GM23338 (cell line): Measurements from ENCODE around the gene VSX1. TPM values are rescaled to one million over a fixed set of nuclear protein-coding genes. Genes with fewer than 3 reads are reported as not detected.
A peak's percentile ranks its signal among the peaks of the same experiment; 100 is the strongest.

Experiments used
- ATAC-seq: fragments of 200-7000 bp; cut with Tn5 transposase; 3 replicates; pipeline ENCODE4 v1.9.1; 2020
- DNase-seq: peaks from one replicate; pipeline ENCODE4 v3.0.0-alpha.2; 2015; ENCODE audit warnings: low spot score
- H2AFZ ChIP-seq: fragments of 200-600 bp; sonication (generic); 2 replicates; pipeline ENCODE4 v1.8.0; 2016; ENCODE audit warnings: antibody characterized with exemption, mild to moderate bottlenecking, moderate library complexity
- H3F3A ChIP-seq: fragments of 200-600 bp; sonication (generic); replicated peaks from 2 replicates; pipeline ENCODE4 v1.8.0; 2017; ENCODE audit warnings: antibody characterized with exemption, mixed run types, low read depth
- H3K27ac ChIP-seq: fragments of 200-600 bp; sonication (generic); 2 replicates; pipeline ENCODE4 v1.6.1; 2016; ENCODE audit warnings: low read depth
- H3K27me3 ChIP-seq: fragments of 200-600 bp; sonication (generic); 2 replicates; pipeline ENCODE4 v1.8.0; 2016; ENCODE audit warnings: mild to moderate bottlenecking, mixed run types, moderate library complexity; ENCODE audit not compliant: insufficient read depth
- H3K36me3 ChIP-seq: fragments of 200-600 bp; sonication (generic); 2 replicates; pipeline ENCODE4 v1.8.0; 2016; ENCODE audit warnings: mild to moderate bottlenecking; ENCODE audit not compliant: insufficient read depth
- H3K4me1 ChIP-seq: fragments of 200-600 bp; sonication (generic); 2 replicates; pipeline ENCODE4 v1.8.0; 2016; ENCODE audit warnings: mild to moderate bottlenecking, moderate library complexity; ENCODE audit not compliant: insufficient read depth
- H3K4me2 ChIP-seq: fragments of 200-600 bp; sonication (generic); 2 replicates; pipeline ENCODE4 v1.7.1; 2017; ENCODE audit warnings: mixed run types
- H3K4me3 ChIP-seq: fragments of 200-600 bp; sonication (generic); 2 replicates; pipeline ENCODE4 v1.6.1; 2016; ENCODE audit warnings: mixed run types
- H3K79me2 ChIP-seq: fragments of 200-600 bp; sonication (generic); replicated peaks from 2 replicates; pipeline ENCODE4 v1.8.0; 2017; ENCODE audit warnings: mild to moderate bottlenecking; ENCODE audit not compliant: insufficient read depth
- H3K9me2 ChIP-seq: fragments of 200-600 bp; sonication (generic); 2 replicates; pipeline ENCODE4 v1.8.0; 2017; ENCODE audit not compliant: insufficient read depth
- H4K20me1 ChIP-seq: fragments of 200-600 bp; sonication (generic); replicated peaks from 2 replicates; pipeline ENCODE4 v1.8.0; 2017; ENCODE audit warnings: mild to moderate bottlenecking; ENCODE audit not compliant: insufficient read depth
- H3K27ac Mint-ChIP-seq: 2 replicates; pipeline ENCODE4 v1.8.0; 2020; ENCODE audit warnings: inconsistent platforms, mild to moderate bottlenecking, moderate library complexity, mixed read lengths
- H3K27me3 Mint-ChIP-seq: 3 replicates; pipeline ENCODE4 v1.8.0; 2022; ENCODE audit warnings: low read depth, mild to moderate bottlenecking, moderate library complexity, mixed read lengths, inconsistent platforms; ENCODE audit not compliant: insufficient read depth, poor library complexity
- H3K36me3 Mint-ChIP-seq: 3 replicates; pipeline ENCODE4 v1.8.0; 2021; ENCODE audit warnings: low read depth, mild to moderate bottlenecking, inconsistent platforms, moderate library complexity, mixed read lengths
- H3K4me1 Mint-ChIP-seq: 3 replicates; pipeline ENCODE4 v1.8.0; 2020; ENCODE audit warnings: mild to moderate bottlenecking, inconsistent platforms, mixed read lengths
- H3K4me3 Mint-ChIP-seq: 3 replicates; pipeline ENCODE4 v1.8.0; 2021; ENCODE audit warnings: moderate library complexity, mild to moderate bottlenecking, inconsistent platforms, mixed read lengths
- H3K9me3 Mint-ChIP-seq: 3 replicates; pipeline ENCODE4 v1.8.0; 2020; ENCODE audit warnings: moderate library complexity, mild to moderate bottlenecking, inconsistent platforms, mixed read lengths
- CREB1 ChIP-seq: fragments of 250-450 bp; sonication (Bioruptor Pico); IDR thresholded peaks from 2 replicates; pipeline ENCODE4 v1.5.0; 2020; ENCODE audit warnings: low read depth, mild to moderate bottlenecking, moderate library complexity
- ETS1 ChIP-seq: IDR thresholded peaks from 2 replicates; pipeline ENCODE4 v1.6.1; 2016; ENCODE audit warnings: antibody characterized with exemption
- EZH2 ChIP-seq: fragments of 200-600 bp; sonication (generic); IDR thresholded peaks from one replicate; pipeline ENCODE4 v1.8.0; 2017; ENCODE audit warnings: antibody characterized with exemption, mild to moderate bottlenecking, low read depth; ENCODE audit not compliant: unreplicated experiment
- EZH2phosphoT487 ChIP-seq: fragments of 200-600 bp; sonication (generic); IDR thresholded peaks from one replicate; pipeline ENCODE4 v1.8.1; 2018; ENCODE audit warnings: antibody characterized with exemption; ENCODE audit not compliant: unreplicated experiment
- POLR2AphosphoS5 ChIP-seq: IDR thresholded peaks from 2 replicates; pipeline ENCODE4 v1.6.1; 2016; ENCODE audit warnings: antibody characterized with exemption, low read depth
- STAT1 ChIP-seq: IDR thresholded peaks from one replicate; pipeline ENCODE4 v1.6.1; 2016; ENCODE audit warnings: antibody characterized with exemption; ENCODE audit not compliant: unreplicated experiment
- ZNF114 ChIP-seq: fragments of 250-450 bp; sonication (Bioruptor Pico); IDR thresholded peaks from 2 replicates; pipeline ENCODE4 v1.5.0; 2020; ENCODE audit warnings: mild to moderate bottlenecking, moderate library complexity
- ZNF331 ChIP-seq: fragments of 250-450 bp; sonication (Bioruptor Pico); IDR thresholded peaks from 2 replicates; pipeline ENCODE4 v1.5.0; 2020; ENCODE audit warnings: low read depth, mild to moderate bottlenecking, moderate library complexity
- long read RNA-seq: library from polyadenylated mRNA; unstranded; transcript quantifications from one replicate; pipeline ENCODE4 v2.0.0, GENCODE V29; 2020; ENCODE audit not compliant: unreplicated experiment
- polyA plus RNA-seq: library from polyadenylated mRNA; unstranded; fragments of >200 nt; fragmentation: Nextera tagmentation; extraction: Ambion mirVana; gene quantifications from 2 replicates; pipeline ENCODE4 v1.2.1, GENCODE V29; 2016
- total RNA-seq: library from RNA; depleted of rRNA; stranded (reverse); fragments of >200 nt; shearing (Covaris generic); gene quantifications from 2 replicates; pipeline ENCODE4 v1.2.3, GENCODE V29; 2014; rRNA removed
- TF ChIP-seq, protein P1 (sequence below): IDR thresholded peaks from one replicate; pipeline ENCODE4 v1.6.1; 2018; ENCODE audit warnings: antibody characterized with exemption; ENCODE audit not compliant: unreplicated experiment
- TF ChIP-seq, protein P2 (sequence below), 2 experiments: fragments of 200-600 bp in 1 of 2; sonication (generic) in 1 of 2; conservative IDR thresholded peaks; 2 replicates each; pipeline versions ENCODE4 v1.5.1 to v1.6.1; 2016 to 2017; ENCODE audit warnings: antibody characterized with exemption in 2 of 2, low read depth in 2 of 2, mild to moderate bottlenecking in 2 of 2, moderate library complexity in 1 of 2

VSX1 gene
- total RNA-seq (0.16 and 0.73 TPM in 2 replicates), polyA plus RNA-seq (not detected in 2 replicates)
- long read RNA-seq = 0 reads

- no peaks in the 10 kb centered on the region for H3K36me3 ChIP-seq
- Mint-ChIP-seq H3K9me3 (peaks cover 3% of the 10 kb centered on the region; the same call in 2 of the 3 replicates), H3K36me3 (no peaks in the 10 kb centered on the region), H3K4me3 (peak within 1 kb of the TSS; percentile 74), H3K4me1 (peaks cover 24% of the 10 kb centered on the region), H3K27ac (no peak within 1 kb of the TSS), H3K27me3 (peaks cover 95% of the 10 kb centered on the region)
- peaks cover 10% of the 10 kb centered on the region for H4K20me1 ChIP-seq
- no peak within 1 kb of the TSS for H3K27ac ChIP-seq
- no peak for TF ChIP-seq EZH2phosphoT487
- no peak for TF ChIP-seq ETS1
- TF ChIP-seq, protein P1, sequence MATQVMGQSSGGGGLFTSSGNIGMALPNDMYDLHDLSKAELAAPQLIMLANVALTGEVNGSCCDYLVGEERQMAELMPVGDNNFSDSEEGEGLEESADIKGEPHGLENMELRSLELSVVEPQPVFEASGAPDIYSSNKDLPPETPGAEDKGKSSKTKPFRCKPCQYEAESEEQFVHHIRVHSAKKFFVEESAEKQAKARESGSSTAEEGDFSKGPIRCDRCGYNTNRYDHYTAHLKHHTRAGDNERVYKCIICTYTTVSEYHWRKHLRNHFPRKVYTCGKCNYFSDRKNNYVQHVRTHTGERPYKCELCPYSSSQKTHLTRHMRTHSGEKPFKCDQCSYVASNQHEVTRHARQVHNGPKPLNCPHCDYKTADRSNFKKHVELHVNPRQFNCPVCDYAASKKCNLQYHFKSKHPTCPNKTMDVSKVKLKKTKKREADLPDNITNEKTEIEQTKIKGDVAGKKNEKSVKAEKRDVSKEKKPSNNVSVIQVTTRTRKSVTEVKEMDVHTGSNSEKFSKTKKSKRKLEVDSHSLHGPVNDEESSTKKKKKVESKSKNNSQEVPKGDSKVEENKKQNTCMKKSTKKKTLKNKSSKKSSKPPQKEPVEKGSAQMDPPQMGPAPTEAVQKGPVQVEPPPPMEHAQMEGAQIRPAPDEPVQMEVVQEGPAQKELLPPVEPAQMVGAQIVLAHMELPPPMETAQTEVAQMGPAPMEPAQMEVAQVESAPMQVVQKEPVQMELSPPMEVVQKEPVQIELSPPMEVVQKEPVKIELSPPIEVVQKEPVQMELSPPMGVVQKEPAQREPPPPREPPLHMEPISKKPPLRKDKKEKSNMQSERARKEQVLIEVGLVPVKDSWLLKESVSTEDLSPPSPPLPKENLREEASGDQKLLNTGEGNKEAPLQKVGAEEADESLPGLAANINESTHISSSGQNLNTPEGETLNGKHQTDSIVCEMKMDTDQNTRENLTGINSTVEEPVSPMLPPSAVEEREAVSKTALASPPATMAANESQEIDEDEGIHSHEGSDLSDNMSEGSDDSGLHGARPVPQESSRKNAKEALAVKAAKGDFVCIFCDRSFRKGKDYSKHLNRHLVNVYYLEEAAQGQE = no peak
- TF ChIP-seq ZNF331 (CRISPR knock-in tag) = no peak
- TF ChIP-seq, protein P2, sequence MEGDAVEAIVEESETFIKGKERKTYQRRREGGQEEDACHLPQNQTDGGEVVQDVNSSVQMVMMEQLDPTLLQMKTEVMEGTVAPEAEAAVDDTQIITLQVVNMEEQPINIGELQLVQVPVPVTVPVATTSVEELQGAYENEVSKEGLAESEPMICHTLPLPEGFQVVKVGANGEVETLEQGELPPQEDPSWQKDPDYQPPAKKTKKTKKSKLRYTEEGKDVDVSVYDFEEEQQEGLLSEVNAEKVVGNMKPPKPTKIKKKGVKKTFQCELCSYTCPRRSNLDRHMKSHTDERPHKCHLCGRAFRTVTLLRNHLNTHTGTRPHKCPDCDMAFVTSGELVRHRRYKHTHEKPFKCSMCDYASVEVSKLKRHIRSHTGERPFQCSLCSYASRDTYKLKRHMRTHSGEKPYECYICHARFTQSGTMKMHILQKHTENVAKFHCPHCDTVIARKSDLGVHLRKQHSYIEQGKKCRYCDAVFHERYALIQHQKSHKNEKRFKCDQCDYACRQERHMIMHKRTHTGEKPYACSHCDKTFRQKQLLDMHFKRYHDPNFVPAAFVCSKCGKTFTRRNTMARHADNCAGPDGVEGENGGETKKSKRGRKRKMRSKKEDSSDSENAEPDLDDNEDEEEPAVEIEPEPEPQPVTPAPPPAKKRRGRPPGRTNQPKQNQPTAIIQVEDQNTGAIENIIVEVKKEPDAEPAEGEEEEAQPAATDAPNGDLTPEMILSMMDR (conservative IDR thresholded peaks at IDR 0.05; ENCODE audit: low read depth in 2 of 2) = no peak
- TF ChIP-seq POLR2AphosphoS5 = no peak
- TF ChIP-seq ZNF114 (CRISPR knock-in tag) = no peak
- no peak for TF ChIP-seq CREB1 (CRISPR knock-in tag)
- no peak for TF ChIP-seq EZH2
- TF ChIP-seq STAT1 = no peak
- peak within 1 kb of the TSS; percentile 93 for H3K4me2 ChIP-seq
- ATAC-seq = peak; percentile 16
- H3K27me3 ChIP-seq = peaks cover 100% of the 10 kb centered on the region
- no peaks in the 10 kb centered on the region for H3K79me2 ChIP-seq
- no peaks in the 10 kb centered on the region for H3K9me2 ChIP-seq
- peak; percentile 70 for DNase-seq
- H3F3A ChIP-seq = peaks cover 7% of the 10 kb centered on the region; the same call in 1 of the 2 replicates
- H2AFZ ChIP-seq = peak within 1 kb of the TSS; percentile 98
- H3K4me1 ChIP-seq = peaks cover 17% of the 10 kb centered on the region
- H3K4me3 ChIP-seq = peak within 1 kb of the TSS; percentile 72
Measured at GRCh38 chr20:25081730-25082497, at the start of gene VSX1. VSX1 (minus strand) TSS chr20:25082141; CDS start chr20:25082096, 45 bp downstream.
